Caco-2 (cell line): ENCODE data around the gene WIPF2. TPM values are rescaled to one million over a fixed set of nuclear protein-coding genes. Genes with fewer than 3 reads are reported as not detected.
"Not testable (repeated sequence)": the region's sequence is repeated elsewhere in the genome, so short reads cannot be mapped to it uniquely, and the experiment has no call there.

Experiments used
- BruUV-seq: library from RNA; stranded (reverse); fragments of 400-500 nt; replicated peaks from 2 replicates; lab custom pipeline; 2021; lab: Mats Ljungman, UMichigan
- CTCF ChIA-PET: fragments of 300-600 bp; sonication (Branson Sonifier 250); formaldehyde crosslinking; loops from one replicate; lab custom pipeline; 2022; ENCODE audit warnings: antibody characterized with exemption; lab: Charles Lee
- POLR2A ChIA-PET: fragments of 300-600 bp; sonication (Branson Sonifier 250); formaldehyde crosslinking; loops from one replicate; lab custom pipeline; 2022; ENCODE audit warnings: antibody characterized with exemption; lab: Charles Lee
- DNase-seq, 2 experiments: peaks; one replicate each; pipeline versions ENCODE4 v3.0.0 to v3.0.0-alpha.2; 2020 to 2022
- H3K27me3 ChIP-seq: replicated peaks from 2 replicates; pipeline ENCODE4 v1.6.0; 2011; ENCODE audit warnings: low read length; ENCODE audit not compliant: control insufficient read depth, insufficient read depth
- H3K36me3 ChIP-seq: 2 replicates; pipeline ENCODE4 v1.5.1; 2011; ENCODE audit warnings: low read length; ENCODE audit not compliant: control insufficient read depth, insufficient read depth
- H3K4me1 ChIP-seq: fragments of 250-450 bp; sonication (Bioruptor Pico); 2 replicates; pipeline ENCODE4 v1.5.1; 2020; ENCODE audit warnings: mild to moderate bottlenecking
- H3K4me3 ChIP-seq: 2 replicates; pipeline ENCODE4 v1.5.1; 2011; ENCODE audit warnings: low read depth, mild to moderate bottlenecking, control low read depth, low read length
- H3K9me3 ChIP-seq: fragments of 250-450 bp; sonication (Bioruptor Pico); 2 replicates; pipeline ENCODE4 v1.5.1; 2020; ENCODE audit warnings: mild to moderate bottlenecking, moderate library complexity
- H3K27ac Mint-ChIP-seq: one replicate; pipeline ENCODE4 v1.8.0; 2022; ENCODE audit warnings: mixed read lengths; ENCODE audit not compliant: unreplicated experiment
- H3K27me3 Mint-ChIP-seq: one replicate; pipeline ENCODE4 v1.8.0; 2022; ENCODE audit warnings: mixed read lengths; ENCODE audit not compliant: insufficient read depth, unreplicated experiment
- H3K36me3 Mint-ChIP-seq: one replicate; pipeline ENCODE4 v1.8.0; 2022; ENCODE audit warnings: mild to moderate bottlenecking, mixed read lengths; ENCODE audit not compliant: insufficient read depth, unreplicated experiment
- H3K4me1 Mint-ChIP-seq: one replicate; pipeline ENCODE4 v1.8.0; 2022; ENCODE audit warnings: low read depth, mixed read lengths; ENCODE audit not compliant: unreplicated experiment
- H3K4me3 Mint-ChIP-seq: one replicate; pipeline ENCODE4 v1.8.0; 2022; ENCODE audit warnings: mild to moderate bottlenecking, moderate library complexity, mixed read lengths; ENCODE audit not compliant: unreplicated experiment
- H3K9me3 Mint-ChIP-seq: one replicate; pipeline ENCODE4 v1.8.0; 2022; ENCODE audit warnings: mixed read lengths; ENCODE audit not compliant: unreplicated experiment
- CTCF ChIP-seq, 2 experiments: fragments of 200-600 bp in 1 of 2; IDR thresholded peaks; 1 replicate in 1 of 2; 2 replicates in 1 of 2; pipeline versions ENCODE4 v1.5.1 to v1.8.0; 2011 to 2022; ENCODE audit warnings: antibody characterized with exemption in 1 of 2, control low read depth in 1 of 2, inconsistent platforms in 1 of 2, low read depth in 1 of 2, low read length in 1 of 2, mild to moderate bottlenecking in 1 of 2, moderate library complexity in 1 of 2; ENCODE audit not compliant: insufficient read depth in 1 of 2, severe bottlenecking in 1 of 2, unreplicated experiment in 1 of 2
- intact Hi-C: fragments of 100-400 bp; cut with micrococcal nuclease; formaldehyde crosslinking; loops from one replicate; pipeline ENCODE4 v1.10.0; 2022; ENCODE audit not compliant: unreplicated experiment
- total RNA-seq: library from RNA; stranded (reverse); gene quantifications from 2 replicates; pipeline ENCODE4 v1.2.3, GENCODE V29; 2022

WIPF2 gene
- total RNA-seq, 1 experiment from 2014 or later, result 33.4 TPM

- peaks cover 22% of the 10 kb centered on the region for H3K36me3 Mint-ChIP-seq
- Histone ChIP-seq H3K4me3 (peak overlapping the region; percentile 67), H3K9me3 (no peaks in the 10 kb centered on the region), H3K27me3 (no peaks in the 10 kb centered on the region), H3K36me3 (peaks cover 2% of the 10 kb centered on the region; the same call in 1 of the 2 replicates), H3K4me1 (no peaks in the 10 kb centered on the region; the same call in 1 of the 2 replicates)
- H3K27me3 Mint-ChIP-seq, result no peaks in the 10 kb centered on the region
- H3K4me1 Mint-ChIP-seq, result peaks cover 17% of the 10 kb centered on the region
- H3K27ac Mint-ChIP-seq, result peak overlapping the region; percentile 94
- no peaks in the 10 kb centered on the region for H3K9me3 Mint-ChIP-seq
- ChIA-PET CTCF (interaction anchor here (0.6 to 2.3 kb wide), 26 partner anchors 11 to 598 kb away, joined by 3 to 29 read pairs (median 4); partner anchors contain the start of genes CDC6, MED24, NR1D1 and TOP2A), POLR2A (interaction anchor here (0.6 to 2.5 kb wide), 18 partner anchors 10 to 198 kb away, joined by 3 to 17 read pairs (median 4); partner anchors contain the start of genes CASC3, MED24 and TOP2A)
- peak overlapping the region; percentile 91 for H3K4me3 Mint-ChIP-seq
- no peak for TF ChIP-seq CTCF (IDR thresholded peaks at IDR 0.05; ENCODE audit: insufficient read depth in 1 of 2, low read depth in 1 of 2, low read length in 1 of 2, severe bottlenecking in 1 of 2, unreplicated experiment in 1 of 2)
- BruUV-seq, result TSS peak; percentile 63
- DNase-seq, result peak; percentile 69 to 74
- intact Hi-C loops, result loop anchor here (1.0 to 2.0 kb wide), 2 partner anchors 17 to 68 kb away; partner anchors contain the start of gene CDC6
These were observed 662 bp downstream of the WIPF2 start for GRCh38 chr17:40219594-40220338.

GRCh38 chr17:40224718-40225550 is 5.8 kb downstream of the WIPF2 start:
- no peaks in the 10 kb centered on the region for H3K27me3 Mint-ChIP-seq
- Histone ChIP-seq H3K36me3 (peaks cover 2% of the 10 kb centered on the region; the same call in 1 of the 2 replicates), H3K4me1 (no peaks in the 10 kb centered on the region; the same call in 1 of the 2 replicates), H3K4me3 (no peak overlapping the region), H3K9me3 (no peaks in the 10 kb centered on the region), H3K27me3 (no peaks in the 10 kb centered on the region)
- TF ChIP-seq CTCF (IDR thresholded peaks at IDR 0.05; ENCODE audit: insufficient read depth in 1 of 2, low read depth in 1 of 2, low read length in 1 of 2, severe bottlenecking in 1 of 2, unreplicated experiment in 1 of 2), result no peak
- H3K27ac Mint-ChIP-seq, result peak overlapping the region; percentile 54
- no peaks in the 10 kb centered on the region for H3K9me3 Mint-ChIP-seq
- peaks cover 10% of the 10 kb centered on the region for H3K4me1 Mint-ChIP-seq
- BruUV-seq, result TSS peak; percentile 1
- peaks cover 44% of the 10 kb centered on the region for H3K36me3 Mint-ChIP-seq
- ChIA-PET POLR2A (no interaction called here), CTCF (no interaction called here)
- DNase-seq, result no peak
- intact Hi-C loops, result no loop called here
- no peak overlapping the region for H3K4me3 Mint-ChIP-seq

GRCh38 chr17:40229146-40229545 is 10.0 kb downstream of the WIPF2 start:
- H3K4me1 Mint-ChIP-seq, H3K9me3 Mint-ChIP-seq, DNase-seq, intact Hi-C loops, H3K27me3 Mint-ChIP-seq, H3K4me3 Mint-ChIP-seq, H3K36me3 ChIP-seq, H3K9me3 ChIP-seq, BruUV-seq, H3K4me3 ChIP-seq, H3K27me3 ChIP-seq, H3K27ac Mint-ChIP-seq, H3K4me1 ChIP-seq: not testable (repeated sequence)
- CTCF ChIA-PET, result interaction anchor here (0.7 kb wide), 1 partner anchor 61 kb away, joined by 3 read pairs; no protein-coding TSS in a partner anchor
- H3K36me3 Mint-ChIP-seq, result peaks cover 54% of the 10 kb centered on the region
- POLR2A ChIA-PET, result interaction anchor here (1.3 kb wide), 1 partner anchor 10 kb away, joined by 5 read pairs; the partner anchor contains the start of gene WIPF2
